PFSK-1 (cell line): ENCODE data around the gene C2CD2L.

Experiments
- FOXP2 ChIP-seq: optimal IDR thresholded peaks from 2 replicates; pipeline ENCODE3; 2011; ENCODE audit warnings: borderline replicate concordance, control low read depth, inconsistent platforms; ENCODE audit not compliant: insufficient read depth; ENCODE audit errors: extremely low read length, extremely low read depth
- POLR2AphosphoS5 ChIP-seq: IDR thresholded peaks from 2 replicates; pipeline ENCODE4 v1.6.1; 2012; ENCODE audit warnings: low read depth, mild to moderate bottlenecking, control low read depth, low read length, moderate library complexity
- SIN3A ChIP-seq: IDR thresholded peaks from 2 replicates; pipeline ENCODE4 v1.6.1; 2012; ENCODE audit warnings: mild to moderate bottlenecking, low read length, moderate library complexity, borderline replicate concordance; ENCODE audit not compliant: insufficient read depth
- TAF1 ChIP-seq: IDR thresholded peaks from 2 replicates; pipeline ENCODE4 v1.6.1; 2012; ENCODE audit warnings: low read length, control low read depth, borderline replicate concordance; ENCODE audit not compliant: insufficient read depth
- TF ChIP-seq, protein P1 (sequence below), 2 experiments: IDR thresholded peaks; 2 replicates each; pipeline versions ENCODE4 v1.6.1 to v1.8.0; 2011 to 2012; ENCODE audit warnings: low read depth in 2 of 2, low read length in 2 of 2, control low read depth in 1 of 2, inconsistent platforms in 1 of 2, mild to moderate bottlenecking in 1 of 2, moderate library complexity in 1 of 2; ENCODE audit not compliant: insufficient read depth in 1 of 2

C2CD2L gene

DNA sequence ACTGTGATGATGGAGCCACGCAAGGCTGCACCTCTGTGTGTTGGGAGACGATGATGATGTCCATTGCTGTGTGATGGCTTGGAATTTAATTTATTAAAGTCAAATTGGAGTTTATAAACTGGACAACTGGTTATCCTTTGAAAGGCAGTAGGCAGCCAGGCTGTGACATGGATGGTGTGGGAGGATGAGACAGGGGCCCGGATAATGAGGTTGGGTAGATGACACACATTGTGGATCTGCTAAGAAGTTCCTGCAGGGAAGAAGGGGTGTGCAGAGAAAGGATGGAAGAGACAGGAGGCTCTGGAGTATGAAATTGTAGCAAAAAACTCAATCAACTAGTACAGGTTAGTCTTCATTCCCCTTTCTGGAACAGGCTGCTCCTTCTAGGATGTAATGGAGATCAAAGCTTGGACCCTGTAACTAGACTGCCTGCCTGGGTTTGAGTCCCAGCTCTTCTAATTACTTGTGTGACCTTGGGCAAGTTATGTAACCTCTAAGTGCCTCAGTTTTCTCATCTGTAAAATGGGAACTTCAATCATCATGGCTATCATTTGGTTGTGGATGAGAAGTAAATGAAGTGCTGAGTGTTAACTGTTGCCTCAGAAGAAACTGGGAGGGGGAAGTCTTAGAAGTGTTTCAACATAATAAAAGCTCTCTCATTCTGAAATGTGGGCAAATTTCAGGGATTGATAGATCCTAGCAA, 10.0 kb downstream of the C2CD2L start:
- TF ChIP-seq TAF1 (no peak), SIN3A (no peak), FOXP2 (no peak), POLR2AphosphoS5 (no peak)
- TF ChIP-seq, protein P1, sequence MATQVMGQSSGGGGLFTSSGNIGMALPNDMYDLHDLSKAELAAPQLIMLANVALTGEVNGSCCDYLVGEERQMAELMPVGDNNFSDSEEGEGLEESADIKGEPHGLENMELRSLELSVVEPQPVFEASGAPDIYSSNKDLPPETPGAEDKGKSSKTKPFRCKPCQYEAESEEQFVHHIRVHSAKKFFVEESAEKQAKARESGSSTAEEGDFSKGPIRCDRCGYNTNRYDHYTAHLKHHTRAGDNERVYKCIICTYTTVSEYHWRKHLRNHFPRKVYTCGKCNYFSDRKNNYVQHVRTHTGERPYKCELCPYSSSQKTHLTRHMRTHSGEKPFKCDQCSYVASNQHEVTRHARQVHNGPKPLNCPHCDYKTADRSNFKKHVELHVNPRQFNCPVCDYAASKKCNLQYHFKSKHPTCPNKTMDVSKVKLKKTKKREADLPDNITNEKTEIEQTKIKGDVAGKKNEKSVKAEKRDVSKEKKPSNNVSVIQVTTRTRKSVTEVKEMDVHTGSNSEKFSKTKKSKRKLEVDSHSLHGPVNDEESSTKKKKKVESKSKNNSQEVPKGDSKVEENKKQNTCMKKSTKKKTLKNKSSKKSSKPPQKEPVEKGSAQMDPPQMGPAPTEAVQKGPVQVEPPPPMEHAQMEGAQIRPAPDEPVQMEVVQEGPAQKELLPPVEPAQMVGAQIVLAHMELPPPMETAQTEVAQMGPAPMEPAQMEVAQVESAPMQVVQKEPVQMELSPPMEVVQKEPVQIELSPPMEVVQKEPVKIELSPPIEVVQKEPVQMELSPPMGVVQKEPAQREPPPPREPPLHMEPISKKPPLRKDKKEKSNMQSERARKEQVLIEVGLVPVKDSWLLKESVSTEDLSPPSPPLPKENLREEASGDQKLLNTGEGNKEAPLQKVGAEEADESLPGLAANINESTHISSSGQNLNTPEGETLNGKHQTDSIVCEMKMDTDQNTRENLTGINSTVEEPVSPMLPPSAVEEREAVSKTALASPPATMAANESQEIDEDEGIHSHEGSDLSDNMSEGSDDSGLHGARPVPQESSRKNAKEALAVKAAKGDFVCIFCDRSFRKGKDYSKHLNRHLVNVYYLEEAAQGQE (IDR thresholded peaks at IDR 0.05; ENCODE audit: insufficient read depth in 1 of 2, low read depth in 2 of 2, low read length in 2 of 2), result no peak

DNA sequence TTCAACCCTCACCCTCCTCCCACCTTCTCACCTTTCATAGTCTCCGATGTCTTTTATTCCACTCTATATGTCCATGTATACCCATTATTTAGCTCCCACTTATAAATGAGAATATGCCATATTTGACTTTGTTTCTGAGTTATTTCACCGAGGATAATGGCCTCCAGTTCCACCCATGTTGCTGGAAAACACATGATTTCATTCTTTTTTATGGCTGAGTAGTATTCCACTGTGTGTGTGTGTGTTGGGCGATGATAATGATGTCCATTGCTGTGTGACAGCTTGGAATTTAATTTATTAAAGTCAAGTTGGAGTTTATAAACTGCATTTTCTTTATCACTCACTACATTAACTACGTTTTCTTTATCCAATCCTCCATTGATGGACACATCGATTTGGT, 11.1 kb downstream of the C2CD2L start:
- no peak for TF ChIP-seq SIN3A
- TF ChIP-seq, protein P1 (IDR thresholded peaks at IDR 0.05; ENCODE audit: insufficient read depth in 1 of 2, low read depth in 2 of 2, low read length in 2 of 2), result no peak
- no peak for TF ChIP-seq FOXP2
- TF ChIP-seq TAF1, result no peak
- no peak for TF ChIP-seq POLR2AphosphoS5

DNA sequence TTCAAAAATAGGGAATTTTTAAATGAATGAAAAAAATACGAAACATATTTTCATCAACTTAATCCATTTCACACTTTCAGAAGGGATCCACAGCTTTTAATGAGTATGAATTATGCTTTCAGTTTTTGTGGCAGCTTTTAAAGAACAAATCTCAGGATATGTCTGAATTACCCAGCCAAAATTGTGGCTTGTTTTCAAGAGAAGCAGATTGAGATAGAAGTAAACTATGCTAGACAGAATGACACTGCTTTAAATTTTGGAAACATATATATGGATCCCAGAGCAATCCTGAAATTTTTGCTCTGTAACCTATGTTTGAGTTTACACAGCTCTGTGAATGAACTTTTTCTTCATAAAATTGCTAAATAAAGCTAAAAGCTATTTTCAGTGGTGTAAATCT, 11.8 kb downstream of the C2CD2L start:
- TF ChIP-seq, protein P1 (IDR thresholded peaks at IDR 0.05; ENCODE audit: insufficient read depth in 1 of 2, low read depth in 2 of 2, low read length in 2 of 2), result no peak
- TF ChIP-seq FOXP2 (no peak), POLR2AphosphoS5 (no peak), SIN3A (no peak), TAF1 (no peak)

DNA sequence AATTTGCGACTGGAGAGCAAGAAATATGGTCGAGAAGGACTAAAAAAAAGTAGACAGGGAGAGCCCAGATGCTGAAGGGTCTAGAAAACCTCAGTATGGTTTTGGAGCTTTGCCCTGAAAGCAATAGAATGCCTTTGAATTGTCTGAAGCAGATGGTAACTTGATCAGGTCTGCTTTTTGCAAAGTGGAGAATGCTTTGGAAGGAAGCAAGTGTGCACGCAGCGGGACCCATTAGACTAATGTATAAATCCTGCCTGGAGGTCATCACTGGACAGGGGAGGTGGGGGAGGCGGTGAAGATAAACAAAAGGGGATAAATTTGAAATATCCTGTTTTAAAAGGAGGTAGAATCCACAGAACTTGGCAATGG, 13.5 kb downstream of the C2CD2L start:
- TF ChIP-seq, protein P1 (IDR thresholded peaks at IDR 0.05; ENCODE audit: insufficient read depth in 1 of 2, low read depth in 2 of 2, low read length in 2 of 2), result no peak
- no peak for TF ChIP-seq POLR2AphosphoS5
- TF ChIP-seq TAF1, result no peak
- peak; percentile 25; the same call in 1 of the 2 replicates for TF ChIP-seq SIN3A
